MV-4-11 (cell line): ENCODE data around the gene BRF1.

Experiments used
- DNase-seq: peaks from one replicate; lab custom pipeline; 2025; lab: John Stamatoyannopoulos, UW

BRF1 gene

GRCh38 chr14:105210266-105211025, 90.4 kb downstream of the BRF1 start:
- DNase-seq: no peak

GRCh38 chr14:105209646-105210045, 91.2 kb downstream of the BRF1 start:
- DNase-seq: no peak

GRCh38 chr14:105209091-105209490, 91.7 kb downstream of the BRF1 start:
- no peak for DNase-seq

GRCh38 chr14:105208738-105209075, 92.1 kb downstream of the BRF1 start:
- no peak for DNase-seq

GRCh38 chr14:105207996-105208737, 92.6 kb downstream of the BRF1 start:
- no peak for DNase-seq

- no peak for DNase-seq
Observed at GRCh38 chr14:105207460-105207901, 93.3 kb downstream of the BRF1 start.

- DNase-seq: no peak
Observed at GRCh38 chr14:105206873-105207272, 93.9 kb downstream of the BRF1 start.

GRCh38 chr14:105205673-105206208, 95.1 kb downstream of the BRF1 start:
- no peak for DNase-seq

- DNase-seq: no peak
Observed at GRCh38 chr14:105204931-105205672, 95.7 kb downstream of the BRF1 start.

- DNase-seq: no peak
Observed at GRCh38 chr14:105204206-105204930, 96.4 kb downstream of the BRF1 start.

GRCh38 chr14:105203701-105204100, 97.1 kb downstream of the BRF1 start:
- no peak for DNase-seq

GRCh38 chr14:105203057-105203531, 97.7 kb downstream of the BRF1 start:
- peak; percentile 29 for DNase-seq

GRCh38 chr14:105201925-105202513, 98.8 kb downstream of the BRF1 start:
- peak; percentile 70 for DNase-seq

- peak; percentile 56 for DNase-seq
Observed at GRCh38 chr14:105201156-105201924, 99.5 kb downstream of the BRF1 start.

GRCh38 chr14:105200641-105201040, 100.2 kb downstream of the BRF1 start:
- no peak for DNase-seq

GRCh38 chr14:105200074-105200473, 100.7 kb downstream of the BRF1 start:
- no peak for DNase-seq

- peak; percentile 24 for DNase-seq
Observed at GRCh38 chr14:105199093-105199492, 101.7 kb downstream of the BRF1 start.

- DNase-seq: no peak
Observed at GRCh38 chr14:105198588-105198987, 102.2 kb downstream of the BRF1 start.

GRCh38 chr14:105197211-105197641, 103.6 kb downstream of the BRF1 start:
- peak; percentile 22 for DNase-seq

- no peak for DNase-seq
Observed at GRCh38 chr14:105196265-105196960, 104.4 kb downstream of the BRF1 start.
